Peyer's patch (tissue), 4 donors: Measurements from ENCODE around the gene UGT1A3.

Experiments
- CTCF ChIP-seq, 6 experiments: fragments of 450-650 bp in 4 of 6; fragments of 200-600 bp in 2 of 6; sonication (generic) in 1 of 6; IDR thresholded peaks; one replicate each; pipeline ENCODE4 v1.5.1; 2017 to 2019; ENCODE audit warnings: antibody characterized with exemption in 6 of 6, mild to moderate bottlenecking in 3 of 6, moderate library complexity in 1 of 6
- POLR2A ChIP-seq, 2 donors: fragments of 450-650 bp; IDR thresholded peaks; one replicate each; pipeline ENCODE4 v1.5.1; 2017; ENCODE audit warnings: antibody characterized with exemption in 2 of 2, mild to moderate bottlenecking in 2 of 2, moderate library complexity in 2 of 2

GRCh38 chr2:233789554-233789953 is 60.7 kb downstream of the UGT1A3 start:
- TF ChIP-seq CTCF (IDR thresholded peaks at IDR 0.05), result no peak
- TF ChIP-seq POLR2A (IDR thresholded peaks at IDR 0.05), result no peak
